G401.6 (cell line): Measurements from ENCODE around the gene HOXD4.

Source experiments
- FAIRE-seq: peaks from 2 replicates; lab custom pipeline; 2012; peaks lifted over from hg19 to GRCh38; lab: Jason Lieb, UNC

Gene HOXD4

DNA sequence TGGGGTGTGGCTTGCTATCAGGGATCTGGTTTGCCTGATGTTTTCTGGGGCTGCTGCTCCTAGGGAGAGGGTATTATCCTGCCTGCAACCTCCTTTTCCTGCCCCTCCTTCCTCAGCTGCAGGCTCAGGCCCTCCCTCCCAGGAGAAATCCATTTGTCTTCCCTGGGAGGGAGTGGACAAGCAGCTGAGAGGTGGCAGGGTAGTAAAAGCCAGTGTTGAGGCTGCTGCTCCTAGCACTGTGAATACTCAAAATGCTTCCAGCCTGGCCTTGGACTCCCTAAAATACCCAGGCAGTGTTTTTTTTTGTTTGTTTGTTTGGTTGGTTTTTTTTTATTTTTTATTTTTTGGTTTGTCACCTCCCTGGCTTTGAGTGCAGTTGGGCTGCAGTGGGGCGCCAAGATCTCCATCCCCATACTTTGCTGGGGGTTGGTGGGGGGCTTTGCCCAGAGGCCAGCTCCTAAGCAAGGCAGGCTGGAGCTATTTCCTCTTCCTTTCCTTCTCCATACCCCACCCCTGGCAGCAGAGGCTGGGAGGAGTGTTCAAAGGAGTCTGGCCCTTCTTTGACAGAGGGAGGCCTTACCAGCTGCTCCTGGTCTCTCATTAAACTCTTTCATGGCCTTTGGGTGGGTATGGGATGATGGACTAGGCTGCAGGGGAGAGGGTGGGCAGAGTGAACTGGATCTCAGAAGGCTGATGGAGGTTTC is 19.4 kb downstream of the HOXD4 start:
- FAIRE-seq, result no peak

DNA sequence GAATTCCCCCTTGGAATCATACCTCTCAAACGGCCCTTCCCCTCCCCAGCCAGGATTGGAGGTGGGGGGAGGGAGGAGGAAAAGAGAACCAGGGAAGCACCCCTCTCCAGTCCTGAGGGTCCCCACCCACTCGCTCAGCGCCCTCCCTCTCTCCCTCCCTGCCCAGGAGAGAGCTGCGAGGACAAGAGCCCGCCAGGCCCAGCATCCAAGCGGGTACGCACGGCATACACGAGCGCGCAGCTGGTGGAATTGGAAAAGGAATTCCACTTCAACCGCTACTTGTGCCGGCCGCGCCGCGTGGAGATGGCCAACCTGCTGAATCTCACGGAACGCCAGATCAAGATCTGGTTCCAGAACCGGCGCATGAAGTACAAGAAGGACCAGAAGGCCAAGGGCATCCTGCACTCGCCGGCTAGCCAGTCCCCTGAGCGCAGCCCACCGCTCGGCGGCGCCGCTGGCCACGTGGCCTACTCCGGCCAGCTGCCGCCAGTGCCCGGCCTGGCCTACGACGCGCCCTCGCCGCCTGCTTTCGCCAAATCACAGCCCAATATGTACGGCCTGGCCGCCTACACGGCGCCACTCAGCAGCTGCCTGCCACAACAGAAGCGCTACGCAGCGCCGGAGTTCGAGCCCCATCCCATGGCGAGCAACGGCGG is 20.1 kb downstream of the HOXD4 start:
- no peak for FAIRE-seq

DNA sequence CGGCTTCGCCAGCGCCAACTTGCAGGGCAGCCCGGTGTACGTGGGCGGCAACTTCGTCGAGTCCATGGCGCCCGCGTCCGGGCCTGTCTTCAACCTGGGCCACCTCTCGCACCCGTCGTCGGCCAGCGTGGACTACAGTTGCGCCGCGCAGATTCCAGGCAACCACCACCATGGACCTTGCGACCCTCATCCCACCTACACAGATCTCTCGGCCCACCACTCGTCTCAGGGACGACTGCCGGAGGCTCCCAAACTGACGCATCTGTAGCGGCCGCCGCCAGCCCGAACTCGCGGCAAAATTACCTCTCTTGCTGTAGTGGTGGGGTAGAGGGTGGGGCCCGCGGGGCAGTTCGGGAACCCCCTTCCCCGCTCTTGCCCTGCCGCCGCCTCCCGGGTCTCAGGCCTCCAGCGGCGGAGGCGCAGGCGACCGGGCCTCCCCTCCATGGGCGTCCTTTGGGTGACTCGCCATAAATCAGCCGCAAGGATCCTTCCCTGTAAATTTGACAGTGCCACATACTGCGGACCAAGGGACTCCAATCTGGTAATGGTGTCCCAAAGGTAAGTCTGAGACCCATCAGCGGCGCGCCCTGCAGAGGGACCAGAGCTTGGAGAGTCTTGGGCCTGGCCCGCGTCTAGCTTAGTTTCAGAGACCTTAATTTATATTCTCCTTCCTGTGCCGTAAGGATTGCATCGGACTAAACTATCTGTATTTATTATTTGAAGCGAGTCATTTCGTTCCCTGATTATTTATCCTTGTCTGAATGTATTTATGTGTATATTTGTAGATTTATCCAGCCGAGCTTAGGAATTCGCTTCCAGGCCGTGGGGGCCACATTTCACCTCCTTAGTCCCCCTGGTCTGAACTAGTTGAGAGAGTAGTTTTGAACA is 20.9 kb downstream of the HOXD4 start:
- FAIRE-seq, result no peak

DNA sequence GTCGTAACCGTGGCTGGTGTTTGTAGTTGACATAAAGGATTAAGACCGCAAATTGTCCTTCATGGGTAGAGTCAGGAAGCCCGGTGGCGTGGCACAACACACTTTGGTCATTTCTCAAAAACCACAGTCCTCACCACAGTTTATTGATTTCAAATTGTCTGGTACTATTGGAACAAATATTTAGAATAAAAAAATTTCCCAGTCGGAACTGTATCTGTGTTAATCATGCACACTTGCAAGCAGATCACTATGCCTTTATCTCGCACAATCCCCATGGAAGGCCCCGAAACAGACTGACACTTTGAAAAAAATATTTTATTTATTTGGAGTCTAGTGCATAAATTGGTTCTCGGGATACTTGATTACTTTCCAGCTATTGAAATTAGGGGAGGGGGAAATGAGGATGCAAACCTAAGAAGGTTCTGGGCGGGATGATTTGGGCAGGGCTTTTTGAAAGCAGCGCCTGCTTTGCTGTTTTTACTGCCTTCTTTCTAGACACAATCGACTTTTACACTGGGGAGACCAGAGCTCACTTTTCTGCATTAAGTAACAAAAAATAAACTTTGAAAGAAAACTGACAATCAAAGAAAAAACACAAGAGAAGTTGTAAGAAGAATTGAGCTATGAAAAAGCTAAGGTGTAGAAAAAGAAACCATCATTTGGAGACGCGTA is 21.7 kb downstream of the HOXD4 start:
- FAIRE-seq, result no peak

DNA sequence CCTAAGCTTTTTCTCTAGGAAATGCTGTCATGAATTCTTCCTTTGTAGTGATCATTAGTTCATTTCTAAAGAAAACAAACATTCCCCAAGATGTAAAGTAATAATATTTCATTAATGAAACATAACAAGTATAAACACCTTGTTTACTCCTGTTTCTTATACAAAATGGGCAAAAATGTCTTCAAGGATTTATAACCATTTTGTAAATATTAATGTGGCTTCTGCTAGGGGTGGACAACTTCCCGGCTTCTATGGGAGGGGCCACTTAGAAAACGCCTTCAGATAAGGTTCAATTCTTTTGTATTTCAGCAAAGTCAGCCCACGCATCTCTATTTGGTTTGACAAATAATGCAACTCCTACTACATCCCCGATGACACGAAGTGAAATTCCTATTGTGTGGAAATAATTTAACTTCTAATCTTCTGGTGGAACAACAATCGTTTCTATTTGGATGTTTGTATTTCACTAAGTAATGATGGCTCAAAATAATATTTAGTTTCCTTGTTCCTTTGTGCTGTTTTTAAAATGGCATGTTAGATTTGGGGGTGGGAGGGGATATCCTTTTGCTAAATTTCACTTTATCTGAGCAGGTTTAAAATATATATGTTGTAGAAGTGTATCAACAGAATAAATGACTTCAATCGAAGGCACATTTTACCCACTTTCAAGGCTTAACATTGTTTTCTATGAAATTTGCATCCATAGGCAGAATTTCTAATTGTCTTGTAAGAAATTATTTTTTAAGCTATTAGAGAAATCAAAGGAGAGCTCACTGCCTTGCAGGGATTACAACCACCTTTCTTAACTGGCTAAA is 22.4 kb downstream of the HOXD4 start:
- no peak for FAIRE-seq

DNA sequence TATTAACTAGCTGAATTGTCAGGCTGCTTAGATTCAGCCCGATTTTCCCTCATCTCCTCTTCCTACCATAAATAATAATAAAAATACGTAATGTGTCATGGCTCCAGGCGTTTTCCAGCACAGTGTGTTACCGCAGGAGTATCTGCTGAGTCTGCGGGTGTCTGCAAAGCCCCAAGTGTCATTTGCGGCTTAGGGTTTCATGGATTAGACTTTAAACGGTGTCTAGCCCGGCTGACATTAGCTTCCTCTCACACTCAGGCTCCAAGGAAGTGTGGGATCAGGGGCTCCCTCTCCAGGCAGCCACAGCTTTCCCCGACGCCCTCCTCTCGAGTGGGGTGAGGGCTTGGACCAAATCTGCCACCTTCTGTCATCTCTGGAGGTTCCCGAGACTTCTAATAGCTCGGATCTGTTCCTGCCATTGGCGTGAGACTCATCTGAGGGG is 23.1 kb downstream of the HOXD4 start:
- no peak for FAIRE-seq

DNA sequence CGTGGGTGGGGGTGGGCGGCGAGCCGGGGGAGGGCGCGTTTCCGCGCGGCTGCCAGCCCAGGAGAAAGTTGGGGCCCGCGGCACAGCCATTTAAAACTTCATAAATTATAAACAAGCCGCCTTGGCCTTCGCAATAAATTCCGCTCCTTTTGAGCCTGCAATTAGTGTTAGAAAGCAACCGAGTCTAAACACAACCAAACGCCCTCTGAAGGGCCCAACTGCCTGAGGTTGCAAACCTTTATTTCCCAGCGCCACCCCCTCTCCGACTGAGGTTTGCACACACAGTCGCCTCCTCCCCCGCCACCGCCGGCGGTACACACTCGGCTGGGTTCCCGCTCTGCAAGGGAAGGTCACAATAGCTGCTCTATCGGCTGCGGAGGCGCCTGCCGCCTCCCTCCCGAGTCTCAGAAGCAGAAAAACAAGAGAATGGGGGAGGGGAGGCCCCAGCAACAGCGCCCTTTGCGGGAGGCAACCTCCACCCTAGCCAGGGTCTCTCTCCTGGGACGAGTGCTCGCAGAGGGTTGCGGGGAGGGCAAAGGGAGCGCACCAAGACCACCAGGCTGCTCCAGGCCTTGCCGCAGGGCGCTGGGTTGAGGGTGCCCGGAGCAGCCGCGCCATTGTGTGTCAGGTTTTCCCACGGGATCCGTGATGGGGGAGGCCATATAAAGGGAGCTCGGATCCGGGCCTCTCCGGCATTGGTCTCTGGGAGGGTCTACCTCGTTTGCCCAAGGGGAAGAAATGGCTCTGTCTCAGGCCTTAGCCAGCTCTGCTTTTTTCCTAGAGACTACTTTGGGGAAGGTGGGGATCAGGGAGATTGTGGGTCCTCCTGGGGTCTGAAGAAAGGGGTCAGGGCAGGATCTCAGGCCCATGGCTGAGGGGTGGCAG is 23.7 kb downstream of the HOXD4 start:
- no peak for FAIRE-seq

DNA sequence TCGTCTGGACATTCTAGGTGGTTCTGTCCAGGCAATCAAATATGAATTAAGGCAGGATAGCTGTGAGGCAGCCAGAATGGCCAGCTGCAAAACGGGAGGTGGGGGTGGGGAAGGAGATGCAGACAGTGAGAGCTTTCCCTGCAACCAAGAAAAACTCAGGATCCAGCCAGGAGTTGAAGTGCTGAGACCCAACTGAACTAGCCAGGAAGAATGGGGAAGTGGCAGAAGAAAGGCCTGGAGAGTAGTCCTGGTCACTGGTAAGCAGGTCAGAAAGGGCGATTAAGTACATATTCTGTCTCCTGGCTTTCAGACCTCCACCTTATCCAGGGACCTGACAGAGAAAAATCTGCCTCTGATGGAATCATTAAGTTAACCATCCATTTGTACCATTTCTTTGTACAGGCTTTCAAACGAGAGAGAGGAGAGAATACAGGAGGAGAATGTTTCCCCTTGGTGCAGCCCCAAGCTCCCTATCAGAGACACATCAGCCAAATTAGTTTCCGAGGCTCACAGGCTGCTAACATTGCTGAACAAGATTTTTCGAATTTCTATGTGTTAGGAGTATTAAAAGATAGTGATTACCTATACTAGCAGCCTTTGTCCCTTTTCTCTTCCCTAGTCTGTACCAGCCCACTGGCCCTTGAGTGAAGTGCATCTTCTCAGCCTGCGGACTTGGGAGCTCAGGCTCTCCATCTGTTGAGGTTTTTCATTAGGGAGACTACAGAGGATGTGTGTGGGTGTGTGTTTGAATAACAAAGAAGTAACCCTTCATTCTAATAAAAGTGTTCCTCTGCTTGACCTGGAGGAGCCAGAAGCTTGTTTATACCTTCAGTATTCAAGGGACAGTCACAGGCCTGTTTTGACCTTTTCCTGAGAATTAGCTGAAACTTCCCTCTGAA is 24.6 kb downstream of the HOXD4 start:
- FAIRE-seq, result no peak

DNA sequence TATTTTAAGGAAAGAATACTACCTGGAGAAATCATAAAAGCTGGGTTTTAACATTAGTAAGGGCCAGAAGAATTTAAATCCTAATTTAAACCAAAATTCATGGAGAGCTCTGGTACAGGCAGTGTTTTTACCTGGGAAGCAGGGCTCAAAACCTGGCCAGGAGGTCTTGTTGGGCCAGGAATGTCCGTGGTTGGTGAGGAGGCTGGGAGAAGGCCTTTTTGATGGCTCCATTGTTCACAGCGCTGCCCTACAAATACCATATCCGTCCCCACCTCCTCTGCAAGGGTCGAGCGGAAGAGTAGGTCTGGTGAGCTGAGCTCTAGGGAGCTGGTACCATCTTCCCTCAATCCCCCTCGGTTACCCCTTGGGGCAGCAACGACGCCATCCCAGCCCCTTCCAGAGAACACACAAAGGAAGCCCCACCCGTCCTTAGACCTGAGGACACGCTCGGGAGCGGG is 26.3 kb downstream of the HOXD4 start:
- FAIRE-seq, result no peak

DNA sequence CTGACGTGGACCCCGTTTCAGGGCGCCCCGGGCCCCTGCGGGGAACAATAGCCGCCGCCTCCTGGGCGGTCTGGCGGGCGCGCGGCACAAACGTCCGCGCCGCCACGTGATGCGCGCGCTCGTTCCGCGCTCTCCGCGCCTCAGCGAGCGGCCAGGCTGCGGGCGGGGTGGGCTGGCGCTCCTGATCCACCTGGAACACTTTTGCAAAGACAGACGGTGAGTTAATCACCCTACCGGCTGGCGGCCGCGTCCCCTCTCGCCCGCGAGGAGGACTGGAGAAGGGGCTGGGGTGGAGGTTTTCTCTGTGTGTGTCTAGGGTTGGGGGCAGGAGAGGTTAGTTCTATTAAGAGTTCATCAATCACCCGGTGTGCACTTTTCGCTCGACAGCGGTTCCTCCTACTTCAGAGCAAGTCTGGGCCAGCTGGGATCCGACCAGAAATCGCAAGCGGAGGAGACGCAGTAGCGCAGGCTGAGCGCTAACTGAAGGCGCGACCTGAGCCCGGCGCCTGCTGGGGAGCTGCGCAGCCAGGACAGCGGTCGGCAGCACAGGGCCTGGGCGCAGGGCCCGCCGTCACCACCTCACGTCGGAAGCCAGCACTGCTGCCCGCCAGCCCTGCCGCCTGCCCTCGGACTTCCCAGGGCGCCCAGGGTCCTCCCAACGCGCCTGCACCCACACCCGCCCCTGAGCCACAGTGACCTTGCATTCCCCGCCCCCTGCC is 26.8 kb downstream of the HOXD4 start:
- FAIRE-seq, result no peak

DNA sequence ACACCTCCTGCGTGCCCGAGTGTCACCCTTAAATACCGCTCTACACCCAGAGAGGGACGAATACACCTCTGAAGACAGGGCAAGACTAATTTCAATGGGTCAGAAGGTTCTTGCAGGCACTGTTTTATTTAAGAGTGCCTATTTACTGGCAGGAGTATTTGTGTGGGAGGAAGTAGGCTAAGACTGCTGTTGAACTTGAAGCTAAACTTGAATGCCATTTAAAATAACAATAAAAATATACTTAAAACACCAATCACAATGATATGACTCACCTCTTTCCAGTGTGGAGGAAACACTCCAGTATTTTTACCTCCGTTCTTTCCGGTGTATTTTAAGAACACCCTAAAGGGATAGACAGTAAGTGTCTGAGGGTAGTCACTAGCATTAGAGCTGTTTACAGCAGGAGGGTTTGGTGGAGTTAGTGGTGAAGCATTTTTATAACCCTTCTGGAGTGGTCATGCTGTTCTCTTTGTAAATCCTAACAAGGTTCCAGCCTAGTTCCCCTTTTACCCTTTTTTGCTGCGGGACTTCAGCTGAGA is 27.5 kb downstream of the HOXD4 start:
- FAIRE-seq, result no peak

DNA sequence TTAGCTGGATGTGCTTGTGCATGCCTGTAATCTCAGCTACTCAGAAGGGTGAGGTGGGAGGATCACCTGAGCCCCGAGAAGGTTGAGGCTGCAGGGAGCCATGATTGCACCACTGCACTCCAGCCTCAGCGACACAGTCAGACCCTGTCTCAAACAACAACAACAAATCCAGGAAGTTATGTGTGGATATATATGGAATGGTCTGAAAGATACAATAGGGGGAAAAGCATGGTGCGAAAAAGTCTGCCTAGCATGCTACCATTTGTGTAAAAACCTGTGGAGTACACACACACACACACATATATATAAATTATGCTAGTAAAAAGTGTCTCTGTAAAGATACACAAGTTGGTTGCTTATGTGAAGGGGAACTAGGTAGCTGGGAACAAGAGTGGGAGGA is 30.2 kb downstream of the HOXD4 start:
- no peak for FAIRE-seq

DNA sequence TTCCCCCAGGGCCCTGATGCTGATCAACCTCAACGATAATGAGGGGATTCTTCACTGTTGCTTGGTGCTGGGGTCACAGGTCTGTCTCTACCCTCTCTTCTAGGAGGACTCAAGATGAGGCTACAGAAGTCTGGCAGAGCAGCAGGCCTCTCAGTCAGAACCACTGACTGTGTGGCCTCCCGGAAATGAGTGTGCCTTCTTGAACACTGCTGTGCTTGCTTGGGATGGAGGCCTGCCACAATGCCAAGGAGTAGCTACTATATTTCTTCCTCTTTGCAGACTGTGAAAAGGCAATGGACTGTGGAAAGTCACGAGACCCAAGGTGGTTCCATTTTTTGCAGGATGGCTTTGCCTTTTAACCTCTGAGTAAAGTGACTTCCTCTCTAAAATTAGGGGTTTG is 31.3 kb downstream of the HOXD4 start:
- no peak for FAIRE-seq

DNA sequence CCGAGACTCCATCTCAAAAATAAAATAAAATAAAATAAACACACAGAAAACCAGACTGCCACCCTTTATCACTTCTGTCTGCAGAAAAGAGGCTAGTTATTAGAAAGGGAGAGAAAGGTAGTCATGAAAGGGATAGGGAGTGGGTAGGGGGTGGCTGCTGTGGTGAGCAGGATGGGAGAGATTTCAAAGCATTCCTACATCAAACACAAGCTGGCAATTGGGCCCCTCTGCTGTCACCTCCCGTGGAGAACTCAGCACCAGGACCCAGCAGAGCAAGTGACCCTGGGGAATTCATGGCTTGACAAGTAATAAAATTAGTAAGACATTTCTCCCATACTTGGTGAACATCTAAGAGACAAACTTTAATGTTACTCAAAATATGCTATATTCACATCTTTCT is 33.4 kb downstream of the HOXD4 start:
- FAIRE-seq, result no peak

DNA sequence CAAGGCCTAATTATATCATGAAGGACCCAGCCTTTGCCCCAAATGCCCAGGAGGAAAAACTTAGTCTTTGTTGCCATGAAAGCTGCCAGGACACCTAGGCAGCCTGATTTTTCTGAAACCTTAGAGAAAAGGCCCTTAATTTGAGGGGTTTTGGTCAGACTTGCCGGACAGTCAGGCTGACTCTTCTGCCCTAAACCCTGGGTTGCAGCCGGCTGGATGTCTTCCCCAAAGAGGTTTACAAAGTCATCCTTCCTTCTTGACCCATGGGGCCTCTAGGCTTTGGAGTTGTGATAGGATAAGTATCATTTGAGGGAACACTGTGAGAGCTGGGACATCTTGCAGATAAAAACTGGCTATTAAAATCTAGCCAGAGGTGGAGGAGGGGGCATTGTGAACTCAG is 34.7 kb downstream of the HOXD4 start:
- no peak for FAIRE-seq

DNA sequence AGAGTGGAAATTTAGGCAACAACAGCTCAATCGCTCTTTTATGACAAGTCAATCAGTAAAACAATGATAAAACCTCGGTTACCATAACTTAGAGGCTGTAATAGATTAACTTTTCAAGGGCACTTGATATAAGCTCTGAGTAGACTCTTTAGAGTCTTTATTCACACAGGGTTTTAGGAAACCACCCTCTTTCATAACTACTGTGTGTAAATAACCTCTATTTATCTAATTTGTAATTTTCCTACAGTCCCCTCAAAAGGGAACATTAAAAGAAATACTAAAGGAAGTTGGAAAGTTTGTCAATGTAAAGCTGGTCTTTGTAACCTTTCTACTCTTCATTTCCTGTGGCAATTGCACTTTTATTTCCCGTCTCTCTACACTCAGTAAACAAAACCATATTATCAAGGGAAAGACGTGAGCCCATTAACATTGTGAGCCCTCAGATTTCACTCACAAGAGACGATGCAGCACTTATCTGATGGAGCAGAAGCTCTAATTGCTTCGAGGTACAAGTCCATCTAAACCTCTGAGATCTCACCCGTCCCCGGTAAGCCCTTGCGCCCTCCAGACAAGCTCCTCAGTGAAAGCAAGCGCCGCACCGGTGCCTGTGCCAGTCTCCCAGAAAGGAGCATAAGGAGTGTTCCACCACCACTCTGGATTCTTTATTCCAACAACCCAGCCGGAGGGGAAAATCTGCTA is 36.0 kb downstream of the HOXD4 start:
- no peak for FAIRE-seq

DNA sequence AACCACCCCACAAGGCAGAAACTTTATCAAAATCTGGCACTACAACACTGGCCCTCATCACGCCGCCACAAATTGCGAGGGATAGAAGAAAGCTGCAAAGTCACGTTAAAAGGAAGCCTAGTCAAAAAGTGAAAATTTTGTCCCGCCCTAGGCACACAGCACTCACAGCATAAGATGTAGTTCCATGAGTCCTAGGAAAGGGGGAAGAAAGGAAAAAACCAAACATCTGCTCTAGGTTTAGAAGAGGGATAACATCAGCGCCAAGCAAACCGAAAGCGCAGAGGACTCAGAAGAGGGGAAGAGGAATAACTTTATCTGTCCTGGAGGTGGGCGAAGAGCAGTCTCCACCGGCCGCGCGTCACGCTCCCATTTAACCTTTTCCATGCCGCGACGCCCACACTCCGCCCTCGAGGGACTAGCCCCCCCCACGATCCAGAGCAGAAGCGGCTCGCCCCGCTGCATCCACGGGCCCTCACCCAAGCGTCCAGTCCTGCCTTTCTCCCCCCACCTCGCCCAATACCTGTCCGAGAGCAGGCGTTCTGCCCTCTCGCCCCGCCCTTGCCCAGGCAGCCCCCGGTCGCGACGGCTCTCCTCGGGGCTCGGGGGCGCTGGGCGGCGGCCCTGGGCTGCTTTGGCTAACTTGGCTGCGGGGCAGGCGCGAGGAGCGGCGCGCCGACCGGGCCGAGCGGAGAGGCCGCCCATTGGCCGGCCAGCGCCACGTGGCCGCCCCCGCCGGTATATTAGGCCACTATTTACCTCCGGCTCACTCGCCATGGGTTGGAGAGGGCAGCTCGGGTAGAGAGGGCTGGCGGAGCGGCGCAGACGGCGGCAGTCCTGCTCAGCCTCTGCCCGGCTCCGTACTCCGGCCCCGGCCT is 36.8 kb downstream of the HOXD4 start, which contains the start of gene HOXD1:
TSS of gene HOXD1 (plus strand) at position 770 of the 875 bp plus-strand sequence. CDS start 134 bp downstream, outside the sequence.
- no peak for FAIRE-seq
